KBM-7 (cell line): ENCODE measurements around the gene TRMU.

Source experiments
- DNase-seq: peaks from one replicate; pipeline ENCODE4 v3.0.0-alpha.2; 2015
- in situ Hi-C: fragments of 300-500 bp; cut with MboI; formaldehyde crosslinking; loops from 2 replicates; pipeline ENCODE4 v1.14.3; 2020; ENCODE audit warnings: low sequenced_read_pairs, low pct_unique_long_range_greater_than_20kb, mixed read lengths

TRMU gene

GRCh38 chr22:46328797-46329196 is 6.7 kb upstream of the TRMU start:
- in situ Hi-C loops: no loop called here
- no peak for DNase-seq

GRCh38 chr22:46329616-46330015 is 5.9 kb upstream of the TRMU start:
- in situ Hi-C loops: no loop called here
- no peak for DNase-seq

DNA sequence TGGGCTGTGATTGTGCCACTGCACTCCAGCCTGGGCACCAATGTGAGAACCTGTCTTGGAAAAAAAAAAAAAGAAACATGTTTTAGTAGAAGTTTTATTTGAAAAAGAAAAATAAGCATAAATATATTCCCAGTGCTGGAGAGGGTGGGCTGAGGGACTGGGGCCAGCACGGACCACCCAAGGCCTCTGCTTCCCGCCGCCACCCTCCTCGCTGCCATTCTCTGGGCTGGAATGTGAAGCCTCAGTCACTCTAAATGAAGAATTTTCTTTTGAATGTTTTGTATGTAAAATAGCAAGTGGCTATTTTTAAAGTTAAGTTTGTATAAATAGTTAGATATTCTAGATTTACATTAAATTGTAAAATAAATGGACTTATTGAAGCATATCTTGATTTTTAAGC is 5.1 kb upstream of the TRMU start:
- in situ Hi-C loops: no loop called here
- DNase-seq: no peak

GRCh38 chr22:46331496-46331895 is 4.0 kb upstream of the TRMU start:
- in situ Hi-C loops: no loop called here
- no peak for DNase-seq

GRCh38 chr22:46336119-46337078 is 885 bp downstream of the TRMU start:
- in situ Hi-C loops: no loop called here
- no peak for DNase-seq

- in situ Hi-C loops: no loop called here
- DNase-seq: no peak
Observed at GRCh38 chr22:46337870-46338269, 2.4 kb downstream of the TRMU start.

DNA sequence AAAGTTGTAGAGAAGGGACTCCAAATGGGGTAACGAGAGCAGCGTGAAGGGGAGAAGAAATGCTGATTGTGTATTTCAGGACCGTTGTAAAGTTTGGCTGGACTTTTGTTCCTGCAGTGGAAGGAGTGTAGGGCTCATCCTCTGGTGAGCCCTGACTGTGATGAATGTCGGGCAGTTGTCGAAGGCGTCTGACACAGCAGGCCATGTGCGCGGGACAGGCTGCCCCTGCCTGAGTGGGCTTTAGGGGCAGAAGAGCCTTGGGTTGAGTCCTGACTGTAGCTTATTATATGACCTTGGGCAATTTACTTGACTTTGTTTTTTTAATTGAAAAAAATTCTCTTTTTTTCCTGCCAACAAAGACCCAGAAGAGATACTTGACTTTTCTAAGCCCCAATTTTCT is 3.1 kb downstream of the TRMU start:
- in situ Hi-C loops: no loop called here
- no peak for DNase-seq

DNA sequence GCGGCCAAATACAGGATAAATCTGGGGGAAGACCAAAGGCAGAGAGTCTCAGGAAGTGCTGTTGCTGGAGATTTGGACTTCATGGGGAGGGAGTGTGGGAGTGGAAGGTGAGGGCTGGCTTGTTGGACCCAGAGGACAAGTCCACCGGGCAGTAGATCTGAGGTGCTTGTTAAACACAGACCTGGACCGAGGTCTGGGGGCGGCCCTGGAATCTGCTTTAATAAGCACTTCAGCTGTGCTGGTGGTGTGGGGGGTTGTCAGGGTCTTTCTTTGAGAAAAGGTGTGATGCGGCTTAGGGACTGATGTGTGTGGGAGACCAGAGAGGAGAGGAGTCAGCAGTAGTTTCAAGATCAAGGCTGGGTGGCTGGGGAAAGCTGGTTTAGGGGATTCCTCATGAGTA is 4.4 kb downstream of the TRMU start:
- DNase-seq: no peak
- in situ Hi-C loops: no loop called here

GRCh38 chr22:46340676-46341075 is 5.2 kb downstream of the TRMU start:
- DNase-seq: no peak
- in situ Hi-C loops: no loop called here

- in situ Hi-C loops: no loop called here
- no peak for DNase-seq
Observed at GRCh38 chr22:46346680-46347405, 11.3 kb downstream of the TRMU start.

GRCh38 chr22:46347646-46348045 is 12.1 kb downstream of the TRMU start:
- DNase-seq: no peak
- in situ Hi-C loops: no loop called here

GRCh38 chr22:46348099-46348695 is 12.7 kb downstream of the TRMU start:
- in situ Hi-C loops: no loop called here
- no peak for DNase-seq

- no peak for DNase-seq
- in situ Hi-C loops: no loop called here
Observed at GRCh38 chr22:46349238-46349637, 13.7 kb downstream of the TRMU start.

GRCh38 chr22:46349681-46350080 is 14.2 kb downstream of the TRMU start:
- no peak for DNase-seq
- in situ Hi-C loops: loop anchor here (10.0 kb wide), 1 partner anchor 185 kb away; the partner anchor contains the start of gene CELSR1

DNA sequence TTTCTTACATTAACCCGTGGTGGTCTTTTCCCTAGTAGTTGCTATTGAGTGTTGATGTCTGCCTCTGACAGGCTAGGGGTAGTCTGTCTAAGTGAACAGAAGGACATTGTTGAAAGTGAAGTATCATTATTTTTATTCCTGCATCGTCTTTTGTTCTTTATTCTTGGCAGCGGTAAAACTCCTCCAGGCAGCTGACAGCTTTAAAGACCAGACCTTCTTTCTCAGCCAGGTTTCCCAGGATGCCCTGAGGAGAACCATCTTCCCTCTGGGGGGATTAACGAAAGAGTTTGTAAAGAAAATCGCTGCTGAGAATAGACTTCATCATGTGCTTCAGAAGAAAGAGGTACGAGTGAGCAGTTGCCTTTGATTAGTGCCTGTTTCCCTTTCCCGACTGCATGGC is 14.6 kb downstream of the TRMU start:
- in situ Hi-C loops: loop anchor here (10.0 kb wide), 1 partner anchor 185 kb away; the partner anchor contains the start of gene CELSR1
- no peak for DNase-seq

DNA sequence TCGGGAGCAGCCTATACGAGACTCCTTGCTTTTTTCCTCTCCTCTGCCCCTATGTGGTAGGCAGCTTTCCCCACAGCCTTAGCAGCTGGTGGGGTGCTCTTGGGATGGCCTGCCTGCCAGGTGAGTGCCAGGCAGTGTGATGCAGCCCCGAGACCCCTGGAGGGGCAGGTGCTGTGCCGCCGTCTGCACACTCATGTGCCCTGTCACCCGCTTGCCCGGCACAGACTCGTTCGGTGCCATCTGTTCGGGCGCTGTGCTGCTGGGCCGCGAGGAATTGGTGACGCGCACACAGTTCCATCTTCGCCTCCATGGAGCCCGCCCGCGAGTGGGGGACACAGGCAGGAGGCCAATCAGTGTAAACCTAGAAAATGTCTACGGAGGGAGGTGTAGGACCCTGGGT is 15.1 kb downstream of the TRMU start:
- in situ Hi-C loops: loop anchor here (10.0 kb wide), 1 partner anchor 184 kb away; the partner anchor contains the start of gene CELSR1

GRCh38 chr22:46351131-46351735 is 15.7 kb downstream of the TRMU start:
- no peak for DNase-seq
- in situ Hi-C loops: loop anchor here (10.0 kb wide), 1 partner anchor 184 kb away; the partner anchor contains the start of gene CELSR1

More for the DNA sequence above, 15.1 kb downstream of the TRMU start:
- DNase-seq: no peak

GRCh38 chr22:46351767-46352166 is 16.3 kb downstream of the TRMU start:
- DNase-seq: no peak
- in situ Hi-C loops: loop anchor here (10.0 kb wide), 1 partner anchor 183 kb away; the partner anchor contains the start of gene CELSR1

DNA sequence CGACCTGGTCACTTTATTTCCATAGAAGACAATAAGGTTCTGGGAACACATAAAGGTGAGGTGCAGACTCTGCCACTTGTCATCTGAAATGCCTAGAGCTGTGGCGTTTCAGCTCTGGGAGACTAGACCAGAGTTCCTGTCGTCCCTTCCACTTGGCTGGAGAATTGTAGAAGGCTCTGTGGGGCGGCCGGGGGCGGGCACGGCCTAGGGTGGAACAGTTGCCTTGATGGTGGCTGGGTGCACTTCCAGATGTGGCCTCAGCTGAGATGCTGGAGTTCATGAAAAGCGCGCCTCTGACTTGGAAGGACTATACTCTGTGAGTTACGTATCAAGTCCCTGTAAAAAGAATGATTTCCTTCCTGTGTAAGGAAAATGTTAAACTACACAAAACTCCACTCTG is 16.8 kb downstream of the TRMU start:
- no peak for DNase-seq
- in situ Hi-C loops: loop anchor here (10.0 kb wide), 1 partner anchor 183 kb away; the partner anchor contains the start of gene CELSR1
